A549 (cell line): ENCODE results near the gene ZNF697. TPM values are rescaled to one million over a fixed set of nuclear protein-coding genes. Genes with fewer than 3 reads are reported as not detected.

Experiments used
- ATAC-seq, 2 experiments: fragments of 200-7000 bp in 1 of 2; fragments of >200 bp in 1 of 2; cut with Nextera tagmentation in 1 of 2; cut with Tn5 transposase in 1 of 2; 3 replicates each; pipeline versions ENCODE4 v1.8.0 to v1.9.1; 2018 to 2020; ENCODE audit warnings: mild to moderate bottlenecking in 1 of 2, moderate library complexity in 1 of 2
- CTCF ChIA-PET: fragments of 300-600 bp; sonication (Branson Sonifier 250); formaldehyde crosslinking; extraction: SDS; loops from one replicate; lab custom pipeline; 2021; ENCODE audit warnings: antibody characterized with exemption, inconsistent platforms; lab: Yijun Ruan, JAX
- POLR2A ChIA-PET: fragments of 350-600 bp; formaldehyde crosslinking; extraction: SDS; loops from one replicate; lab custom pipeline; 2021; ENCODE audit warnings: antibody characterized with exemption, inconsistent platforms; lab: Yijun Ruan, JAX
- DNase-seq, 2 experiments: peaks; one replicate each; pipeline versions ENCODE4 v3.0.0 to v3.0.0-alpha.2; 2011 to 2016; ENCODE audit warnings: low read depth in 1 of 2, low spot score in 1 of 2
- FAIRE-seq: peaks from 2 replicates; lab custom pipeline; 2011; peaks lifted over from hg19 to GRCh38; lab: Jason Lieb, UNC
- H3K27ac ChIP-seq, 2 experiments: fragments of >200 bp; sonication (Bioruptor Twin); formaldehyde crosslinking; 3 replicates each; pipeline ENCODE4 v1.5.1; 2016 to 2017
- H3K4me1 ChIP-seq: fragments of >200 bp; sonication (Bioruptor Twin); formaldehyde crosslinking; 3 replicates; pipeline ENCODE4 v1.6.1; 2016
- H3K4me2 ChIP-seq: fragments of >200 bp; sonication (Bioruptor Twin); formaldehyde crosslinking; 3 replicates; pipeline ENCODE4 v1.6.1; 2016
- H3K4me3 ChIP-seq: fragments of >200 bp; sonication (Bioruptor Twin); formaldehyde crosslinking; 3 replicates; pipeline ENCODE4 v1.5.1; 2016
- H3K9me3 ChIP-seq: fragments of >200 bp; sonication (Bioruptor Twin); formaldehyde crosslinking; 3 replicates; pipeline ENCODE4 v1.6.1; 2016
- ATOH8 ChIP-seq: fragments of 250-450 bp; sonication (Bioruptor Pico); IDR thresholded peaks from 2 replicates; pipeline ENCODE4 v1.5.0; 2020; ENCODE audit warnings: low read depth, mild to moderate bottlenecking, moderate library complexity
- BHLHE40 ChIP-seq: IDR thresholded peaks from 2 replicates; pipeline ENCODE4 v1.6.1; 2012; ENCODE audit warnings: low read depth, low read length, inconsistent platforms
- CBX8 ChIP-seq: fragments of 200-600 bp; sonication (generic); IDR thresholded peaks from 2 replicates; pipeline ENCODE4 v1.6.1; 2016
- CHD4 ChIP-seq: fragments of 200-600 bp; sonication (generic); IDR thresholded peaks from 2 replicates; pipeline ENCODE4 v1.6.1; 2016; ENCODE audit warnings: antibody characterized with exemption, mild to moderate bottlenecking, borderline replicate concordance
- EHF ChIP-seq: fragments of 250-450 bp; sonication (Bioruptor Pico); IDR thresholded peaks from 2 replicates; pipeline ENCODE4 v1.5.0; 2020; ENCODE audit warnings: mild to moderate bottlenecking
- EHMT2 ChIP-seq: fragments of 200-600 bp; sonication (generic); IDR thresholded peaks from 2 replicates; pipeline ENCODE4 v1.6.1; 2016; ENCODE audit warnings: antibody characterized with exemption, low read depth, mild to moderate bottlenecking, moderate library complexity
- ESRRA ChIP-seq: fragments of 150-350 bp; IDR thresholded peaks from 2 replicates; pipeline ENCODE4 v1.6.1; 2014; ENCODE audit warnings: mild to moderate bottlenecking, low read length, borderline replicate concordance
- FOSB ChIP-seq: fragments of 250-450 bp; sonication (Bioruptor Pico); IDR thresholded peaks from 2 replicates; pipeline ENCODE4 v1.5.0; 2020; ENCODE audit warnings: mild to moderate bottlenecking, moderate library complexity
- FOXS1 ChIP-seq: fragments of 250-450 bp; sonication (Bioruptor Pico); IDR thresholded peaks from 2 replicates; pipeline ENCODE4 v1.5.0; 2020; ENCODE audit warnings: mild to moderate bottlenecking, moderate library complexity
- HDAC2 ChIP-seq: fragments of 200-600 bp; sonication (generic); IDR thresholded peaks from 2 replicates; pipeline ENCODE4 v1.6.1; 2016
- HES2 ChIP-seq: fragments of >200 bp; sonication (Bioruptor Twin); formaldehyde crosslinking; IDR thresholded peaks from 2 replicates; pipeline ENCODE4 v1.6.1; 2016
- HOXB13 ChIP-seq: fragments of 250-450 bp; sonication (Bioruptor Pico); IDR thresholded peaks from 2 replicates; pipeline ENCODE4 v1.5.0; 2020; ENCODE audit warnings: low read depth, mild to moderate bottlenecking, moderate library complexity
- HOXB5 ChIP-seq: fragments of 250-450 bp; sonication (Bioruptor Pico); IDR thresholded peaks from 2 replicates; pipeline ENCODE4 v1.5.0; 2020; ENCODE audit warnings: mild to moderate bottlenecking, moderate library complexity
- JUNB ChIP-seq: fragments of >200 bp; sonication (Bioruptor Twin); formaldehyde crosslinking; IDR thresholded peaks from 2 replicates; pipeline ENCODE4 v1.6.1; 2016
- KDM1A ChIP-seq: fragments of 200-600 bp; sonication (generic); IDR thresholded peaks from 2 replicates; pipeline ENCODE4 v1.6.1; 2016; ENCODE audit warnings: low read depth, mild to moderate bottlenecking
- MAZ ChIP-seq: fragments of 150-350 bp; IDR thresholded peaks from 2 replicates; pipeline ENCODE4 v1.6.1; 2014; ENCODE audit warnings: antibody characterized with exemption, low read depth, low read length, borderline replicate concordance
- NPAS2 ChIP-seq: fragments of 250-450 bp; sonication (Bioruptor Pico); IDR thresholded peaks from 2 replicates; pipeline ENCODE4 v1.8.0; 2022; ENCODE audit warnings: mild to moderate bottlenecking, moderate library complexity, borderline replicate concordance
- PBX3 ChIP-seq: IDR thresholded peaks from 2 replicates; pipeline ENCODE4 v1.6.1; 2012
- PHF8 ChIP-seq: fragments of 200-600 bp; sonication (generic); IDR thresholded peaks from 2 replicates; pipeline ENCODE4 v1.6.1; 2016; ENCODE audit warnings: low read depth, mild to moderate bottlenecking, antibody characterized with exemption, moderate library complexity, borderline replicate concordance
- RAD21 ChIP-seq, 2 experiments: fragments of >200 bp in 1 of 2; sonication (Bioruptor Twin) in 1 of 2; formaldehyde crosslinking in 1 of 2; IDR thresholded peaks in 1 of 2; conservative IDR thresholded peaks in 1 of 2; 2 replicates in 1 of 2; 3 replicates in 1 of 2; pipeline ENCODE4 v1.6.1; 2012 to 2018; ENCODE audit warnings: inconsistent platforms in 1 of 2
- REST ChIP-seq: fragments of 200-600 bp; sonication (generic); IDR thresholded peaks from 2 replicates; pipeline ENCODE4 v1.6.1; 2016; ENCODE audit warnings: antibody characterized with exemption, mild to moderate bottlenecking, moderate library complexity
- RNF2 ChIP-seq: fragments of 200-600 bp; sonication (generic); IDR thresholded peaks from 2 replicates; pipeline ENCODE4 v1.6.1; 2016; ENCODE audit warnings: low read depth, mild to moderate bottlenecking, antibody characterized with exemption, moderate library complexity, borderline replicate concordance
- ZC3H11A ChIP-seq: fragments of 450-650 bp; IDR thresholded peaks from 2 replicates; pipeline ENCODE4 v1.6.1; 2014; ENCODE audit warnings: antibody characterized with exemption, mild to moderate bottlenecking
- ZFP36 ChIP-seq: fragments of 450-650 bp; IDR thresholded peaks from 2 replicates; pipeline ENCODE4 v1.6.1; 2014; ENCODE audit warnings: borderline replicate concordance; ENCODE audit not compliant: partially characterized antibody
- ZSCAN20 ChIP-seq: fragments of 250-450 bp; sonication (Bioruptor Pico); IDR thresholded peaks from 2 replicates; pipeline ENCODE4 v1.8.0; 2022; ENCODE audit warnings: mild to moderate bottlenecking, moderate library complexity
- WGBS: methylation state at CpG from one replicate; pipeline ENCODE4 v1.1.6; 2017; ENCODE audit errors: missing lambda C conversion rate; 5-methylcytosine and 5-hydroxymethylcytosine counted together
- polyA plus RNA-seq, 4 experiments: library from polyadenylated mRNA; depleted of rRNA in 3 of 4; stranded (reverse); fragments of >200 nt; fragmentation: RNase III in 1 of 4; extraction: RNeasy Plus Mini Kit Qiagen cat#74134 plus additional on column Dnase treatment in 1 of 4; gene quantifications; 2 replicates in 3 of 4; 3 replicates in 1 of 4; pipeline ENCODE4 v1.2.3, GENCODE V29; 2011 to 2017

Gene ZNF697
- polyA plus RNA-seq, 2 of the 4 experiments (the other 2 are of a cell fraction), result 2.2 to 2.6 TPM

- TF ChIP-seq ZSCAN20 (CRISPR knock-in tag) (no peak), HOXB13 (CRISPR knock-in tag) (no peak), RAD21 (conservative IDR thresholded peaks at IDR 0.05 in 1 of 2, IDR thresholded peaks at IDR 0.05 in 1 of 2) (no peak)
These were observed 22.8 kb upstream of the ZNF697 start (continued) for GRCh38 chr1:119670898-119671297.

- ATAC-seq (no peak), DNase-seq (no peak), FAIRE-seq (no peak)
- TF ChIP-seq EHMT2, result no peak
- TF ChIP-seq HOXB5 (CRISPR knock-in tag), result no peak
- no peak for TF ChIP-seq JUNB
- TF ChIP-seq FOSB, result no peak
- no peak for TF ChIP-seq CBX8
- TF ChIP-seq NPAS2, result no peak
- no peak for TF ChIP-seq ZFP36
- TF ChIP-seq FOXS1 (CRISPR knock-in tag), result no peak
- no peak for TF ChIP-seq PBX3
- TF ChIP-seq CHD4, result no peak
- Histone ChIP-seq H3K4me2 (no peak overlapping the region), H3K9me3 (no peaks in the 10 kb centered on the region), H3K4me1 (no peaks in the 10 kb centered on the region), H3K4me3 (no peak overlapping the region), H3K27ac (no peak overlapping the region)
- WGBS, result 61% methylated on average over 6 of the region's 6 CpGs
- ChIA-PET CTCF (no interaction called here), POLR2A (no interaction called here)
These were observed 19.1 kb upstream of the ZNF697 start for GRCh38 chr1:119667173-119667572.

GRCh38 chr1:119664067-119664466 lies 16.0 kb upstream of the ZNF697 start:
- no peak overlapping the region for H3K4me2 ChIP-seq
- ATAC-seq (no peak), FAIRE-seq (no peak), DNase-seq (no peak)
- WGBS, result 31% methylated on average over 5 of the region's 5 CpGs
- H3K4me3 ChIP-seq, result no peak overlapping the region
- H3K27ac ChIP-seq, result no peak overlapping the region
- no peaks in the 10 kb centered on the region for H3K4me1 ChIP-seq
- ChIA-PET POLR2A (no interaction called here), CTCF (interaction anchor here (0.6 to 2.8 kb wide), 10 partner anchors 10 to 1828 kb away, joined by 3 to 9 read pairs (median 3); partner anchors contain the start of gene ZNF697)
- H3K9me3 ChIP-seq, result no peaks in the 10 kb centered on the region
- no peak for TF ChIP-seq KDM1A
- no peak for TF ChIP-seq ESRRA
- TF ChIP-seq RNF2, result no peak
- no peak for TF ChIP-seq RAD21 (conservative IDR thresholded peaks at IDR 0.05 in 1 of 2, IDR thresholded peaks at IDR 0.05 in 1 of 2)
- TF ChIP-seq REST, result no peak
- TF ChIP-seq CHD4, result no peak
- no peak for TF ChIP-seq HES2
- no peak for TF ChIP-seq EHF
- TF ChIP-seq MAZ, result no peak
- no peak for TF ChIP-seq JUNB
- TF ChIP-seq FOXS1 (CRISPR knock-in tag), result no peak
- TF ChIP-seq BHLHE40, result no peak
- no peak for TF ChIP-seq ATOH8 (CRISPR knock-in tag)
- TF ChIP-seq ZFP36, result no peak
- TF ChIP-seq ZC3H11A, result no peak
- TF ChIP-seq HDAC2, result no peak
- no peak for TF ChIP-seq PHF8
